HEK293 (cell line): ENCODE results near the gene PCDH18.

Source experiments
- CTCF ChIA-PET: fragments of 350-600 bp; formaldehyde crosslinking; extraction: SDS; loops from one replicate; lab custom pipeline; 2021; ENCODE audit warnings: antibody characterized with exemption; lab: Yijun Ruan, JAX
- POLR2A ChIA-PET: fragments of 300-600 bp; formaldehyde crosslinking; extraction: SDS; loops from one replicate; lab custom pipeline; 2020; ENCODE audit warnings: antibody characterized with exemption, inconsistent platforms; lab: Yijun Ruan, JAX
- H3K27ac ChIP-seq: fragments of 200-500 bp; sonication (Bioruptor generic); 2 replicates; pipeline ENCODE4 v1.5.1; 2014; ENCODE audit warnings: low read depth, low read length, control low read depth, inconsistent platforms; ENCODE audit errors: extremely low read depth
- H3K36me3 ChIP-seq, 2 experiments: fragments of 200-500 bp in 1 of 2; sonication (Bioruptor generic) in 1 of 2; 1 replicate in 1 of 2; 2 replicates in 1 of 2; pipeline ENCODE4 v1.5.1; 2014 to 2017; ENCODE audit warnings: inconsistent platforms in 2 of 2, low read length in 2 of 2; ENCODE audit not compliant: control insufficient read depth in 2 of 2, insufficient read depth in 1 of 2
- H3K4me1 ChIP-seq: fragments of 200-500 bp; sonication (Bioruptor generic); 2 replicates; pipeline ENCODE4 v1.5.1; 2014; ENCODE audit warnings: mild to moderate bottlenecking, low read length, inconsistent platforms; ENCODE audit not compliant: control insufficient read depth, insufficient read depth
- H3K4me3 ChIP-seq: 2 replicates; pipeline ENCODE4 v1.5.1; 2011; ENCODE audit warnings: low read depth, mild to moderate bottlenecking, control low read depth, low read length, moderate library complexity
- H3K9me3 ChIP-seq: fragments of 200-500 bp; sonication (Bioruptor generic); 2 replicates; pipeline ENCODE4 v1.5.1; 2014; ENCODE audit warnings: low read depth, low read length, inconsistent platforms; ENCODE audit not compliant: control insufficient read depth, insufficient read depth
- TCF7L2 ChIP-seq: IDR thresholded peaks from 2 replicates; pipeline ENCODE4 v1.6.1; 2011; ENCODE audit warnings: low read depth, mild to moderate bottlenecking, inconsistent platforms, low read length, moderate library complexity, borderline replicate concordance
- ZBTB7A ChIP-seq: fragments of 450-650 bp; formaldehyde crosslinking; IDR thresholded peaks from 2 replicates; pipeline ENCODE4 v1.5.1; 2016; ENCODE audit warnings: low read depth, missing biosample characterization, missing genetic modification characterization
- ZNF169 ChIP-seq: fragments of 450-650 bp; formaldehyde crosslinking; IDR thresholded peaks from 2 replicates; pipeline ENCODE4 v1.5.1; 2016; ENCODE audit warnings: missing biosample characterization, missing genetic modification characterization
- ZNF202 ChIP-seq: fragments of 450-650 bp; formaldehyde crosslinking; IDR thresholded peaks from 2 replicates; pipeline ENCODE4 v1.5.1; 2016; ENCODE audit warnings: missing biosample characterization, missing genetic modification characterization, borderline replicate concordance
- ZNF221 ChIP-seq: fragments of 450-650 bp; formaldehyde crosslinking; IDR thresholded peaks from 2 replicates; pipeline ENCODE4 v1.5.1; 2017; ENCODE audit warnings: missing biosample characterization, missing genetic modification characterization, borderline replicate concordance
- ZNF24 ChIP-seq: fragments of 450-650 bp; formaldehyde crosslinking; IDR thresholded peaks from 2 replicates; pipeline ENCODE4 v1.5.1; 2016; ENCODE audit warnings: missing biosample characterization, missing genetic modification characterization
- ZNF37A ChIP-seq: fragments of 450-650 bp; IDR thresholded peaks from 2 replicates; pipeline ENCODE4 v1.5.1; 2018; ENCODE audit warnings: missing biosample characterization, missing genetic modification characterization
- ZNF433 ChIP-seq: fragments of 450-650 bp; formaldehyde crosslinking; IDR thresholded peaks from 2 replicates; pipeline ENCODE4 v1.5.1; 2016; ENCODE audit warnings: missing biosample characterization, missing genetic modification characterization, low read depth
- ZNF510 ChIP-seq: fragments of 450-650 bp; formaldehyde crosslinking; IDR thresholded peaks from 2 replicates; pipeline ENCODE4 v1.5.1; 2018; ENCODE audit warnings: mild to moderate bottlenecking, missing genetic modification characterization, missing biosample characterization; ENCODE audit not compliant: insufficient replicate concordance
- ZNF530 ChIP-seq: fragments of 450-650 bp; formaldehyde crosslinking; IDR thresholded peaks from 2 replicates; pipeline ENCODE4 v1.5.1; 2016; ENCODE audit warnings: low read depth, missing biosample characterization, missing genetic modification characterization
- ZNF548 ChIP-seq: fragments of 450-650 bp; formaldehyde crosslinking; IDR thresholded peaks from 2 replicates; pipeline ENCODE4 v1.5.1; 2016; ENCODE audit warnings: missing biosample characterization, missing genetic modification characterization
- ZNF654 ChIP-seq: fragments of 450-650 bp; formaldehyde crosslinking; IDR thresholded peaks from 2 replicates; pipeline ENCODE4 v1.5.1; 2016; ENCODE audit warnings: low read depth, missing biosample characterization, missing genetic modification characterization
- ZNF677 ChIP-seq: fragments of 450-650 bp; IDR thresholded peaks from 2 replicates; pipeline ENCODE4 v1.5.0; 2018; ENCODE audit warnings: missing biosample characterization, mild to moderate bottlenecking, missing genetic modification characterization, moderate library complexity
- ZNF701 ChIP-seq: fragments of 450-650 bp; formaldehyde crosslinking; IDR thresholded peaks from 2 replicates; pipeline ENCODE4 v1.5.1; 2016; ENCODE audit warnings: missing biosample characterization, missing genetic modification characterization
- ZNF707 ChIP-seq: fragments of 450-650 bp; formaldehyde crosslinking; IDR thresholded peaks from 2 replicates; pipeline ENCODE4 v1.5.1; 2016; ENCODE audit warnings: missing biosample characterization, missing genetic modification characterization
- ZSCAN23 ChIP-seq: fragments of 450-650 bp; formaldehyde crosslinking; IDR thresholded peaks from 2 replicates; pipeline ENCODE4 v1.5.1; 2016; ENCODE audit warnings: missing biosample characterization, missing genetic modification characterization
- TF ChIP-seq, protein P1 (sequence below): fragments of 450-650 bp; formaldehyde crosslinking; IDR thresholded peaks from 2 replicates; pipeline ENCODE4 v1.5.1; 2016; ENCODE audit warnings: missing biosample characterization, missing genetic modification characterization
- TF ChIP-seq, protein P2 (sequence below): fragments of 450-650 bp; formaldehyde crosslinking; IDR thresholded peaks from 2 replicates; pipeline ENCODE4 v1.5.1; 2016; ENCODE audit warnings: missing biosample characterization, missing genetic modification characterization
- TF ChIP-seq, protein P3 (sequence below): fragments of 450-650 bp; formaldehyde crosslinking; IDR thresholded peaks from 2 replicates; pipeline ENCODE4 v1.5.1; 2016; ENCODE audit warnings: missing biosample characterization, missing genetic modification characterization
- TF ChIP-seq, protein P4 (sequence below): fragments of 450-650 bp; formaldehyde crosslinking; IDR thresholded peaks from 2 replicates; pipeline ENCODE4; 2016; ENCODE audit warnings: missing biosample characterization, missing genetic modification characterization

Gene PCDH18

DNA sequence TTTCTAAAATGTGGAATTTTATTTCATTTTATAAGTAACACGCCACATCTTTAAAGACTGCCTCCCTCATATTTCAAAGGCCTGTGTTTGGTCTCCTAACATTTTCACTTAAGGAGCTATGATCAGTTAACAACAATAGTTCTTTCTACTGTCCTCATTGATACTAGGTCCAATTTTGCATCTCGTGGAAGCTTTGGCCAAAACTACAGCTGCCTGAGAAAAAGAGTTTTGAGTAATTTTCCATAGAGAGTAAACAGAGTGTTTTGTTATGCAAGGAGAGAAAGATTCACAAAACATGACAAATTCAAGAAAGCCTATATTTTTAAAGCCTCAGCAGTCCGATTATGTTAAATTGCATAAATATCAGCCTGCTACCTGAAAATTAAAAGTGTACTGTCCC, 11.4 kb upstream of the PCDH18 start:
- Histone ChIP-seq H3K9me3 (no peaks in the 10 kb centered on the region), H3K4me1 (no peaks in the 10 kb centered on the region), H3K4me3 (no peak overlapping the region), H3K27ac (no peak overlapping the region), H3K36me3 (no peaks in the 10 kb centered on the region)
- CTCF ChIA-PET: interaction anchor here (0.7 kb wide), 2 partner anchors 245 to 929 kb away, joined by 3 to 4 read pairs; no protein-coding TSS in a partner anchor
- TF ChIP-seq, protein P1, sequence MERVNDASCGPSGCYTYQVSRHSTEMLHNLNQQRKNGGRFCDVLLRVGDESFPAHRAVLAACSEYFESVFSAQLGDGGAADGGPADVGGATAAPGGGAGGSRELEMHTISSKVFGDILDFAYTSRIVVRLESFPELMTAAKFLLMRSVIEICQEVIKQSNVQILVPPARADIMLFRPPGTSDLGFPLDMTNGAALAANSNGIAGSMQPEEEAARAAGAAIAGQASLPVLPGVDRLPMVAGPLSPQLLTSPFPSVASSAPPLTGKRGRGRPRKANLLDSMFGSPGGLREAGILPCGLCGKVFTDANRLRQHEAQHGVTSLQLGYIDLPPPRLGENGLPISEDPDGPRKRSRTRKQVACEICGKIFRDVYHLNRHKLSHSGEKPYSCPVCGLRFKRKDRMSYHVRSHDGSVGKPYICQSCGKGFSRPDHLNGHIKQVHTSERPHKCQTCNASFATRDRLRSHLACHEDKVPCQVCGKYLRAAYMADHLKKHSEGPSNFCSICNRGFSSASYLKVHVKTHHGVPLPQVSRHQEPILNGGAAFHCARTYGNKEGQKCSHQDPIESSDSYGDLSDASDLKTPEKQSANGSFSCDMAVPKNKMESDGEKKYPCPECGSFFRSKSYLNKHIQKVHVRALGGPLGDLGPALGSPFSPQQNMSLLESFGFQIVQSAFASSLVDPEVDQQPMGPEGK (tag by site-specific recombination): no peak
- TF ChIP-seq ZNF530 (tag by site-specific recombination): no peak
- TF ChIP-seq ZNF707: no peak
- TF ChIP-seq, protein P2, sequence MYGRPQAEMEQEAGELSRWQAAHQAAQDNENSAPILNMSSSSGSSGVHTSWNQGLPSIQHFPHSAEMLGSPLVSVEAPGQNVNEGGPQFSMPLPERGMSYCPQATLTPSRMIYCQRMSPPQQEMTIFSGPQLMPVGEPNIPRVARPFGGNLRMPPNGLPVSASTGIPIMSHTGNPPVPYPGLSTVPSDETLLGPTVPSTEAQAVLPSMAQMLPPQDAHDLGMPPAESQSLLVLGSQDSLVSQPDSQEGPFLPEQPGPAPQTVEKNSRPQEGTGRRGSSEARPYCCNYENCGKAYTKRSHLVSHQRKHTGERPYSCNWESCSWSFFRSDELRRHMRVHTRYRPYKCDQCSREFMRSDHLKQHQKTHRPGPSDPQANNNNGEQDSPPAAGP (tag by site-specific recombination): no peak
- TF ChIP-seq ZSCAN23 (tag by site-specific recombination): no peak
- TF ChIP-seq ZNF510: no peak
- no peak for TF ChIP-seq ZNF221 (tag by site-specific recombination)
- TF ChIP-seq ZNF677 (tag by site-specific recombination): no peak
- TF ChIP-seq ZNF24 (tag by site-specific recombination): no peak
- TF ChIP-seq ZNF169: no peak
- no peak for TF ChIP-seq ZNF37A (tag by site-specific recombination)
- no peak for TF ChIP-seq ZNF202
- no peak for TF ChIP-seq ZNF433 (tag by site-specific recombination)
- no peak for TF ChIP-seq ZNF654 (tag by site-specific recombination)
- TF ChIP-seq ZBTB7A (tag by site-specific recombination): no peak
- TF ChIP-seq, protein P3, sequence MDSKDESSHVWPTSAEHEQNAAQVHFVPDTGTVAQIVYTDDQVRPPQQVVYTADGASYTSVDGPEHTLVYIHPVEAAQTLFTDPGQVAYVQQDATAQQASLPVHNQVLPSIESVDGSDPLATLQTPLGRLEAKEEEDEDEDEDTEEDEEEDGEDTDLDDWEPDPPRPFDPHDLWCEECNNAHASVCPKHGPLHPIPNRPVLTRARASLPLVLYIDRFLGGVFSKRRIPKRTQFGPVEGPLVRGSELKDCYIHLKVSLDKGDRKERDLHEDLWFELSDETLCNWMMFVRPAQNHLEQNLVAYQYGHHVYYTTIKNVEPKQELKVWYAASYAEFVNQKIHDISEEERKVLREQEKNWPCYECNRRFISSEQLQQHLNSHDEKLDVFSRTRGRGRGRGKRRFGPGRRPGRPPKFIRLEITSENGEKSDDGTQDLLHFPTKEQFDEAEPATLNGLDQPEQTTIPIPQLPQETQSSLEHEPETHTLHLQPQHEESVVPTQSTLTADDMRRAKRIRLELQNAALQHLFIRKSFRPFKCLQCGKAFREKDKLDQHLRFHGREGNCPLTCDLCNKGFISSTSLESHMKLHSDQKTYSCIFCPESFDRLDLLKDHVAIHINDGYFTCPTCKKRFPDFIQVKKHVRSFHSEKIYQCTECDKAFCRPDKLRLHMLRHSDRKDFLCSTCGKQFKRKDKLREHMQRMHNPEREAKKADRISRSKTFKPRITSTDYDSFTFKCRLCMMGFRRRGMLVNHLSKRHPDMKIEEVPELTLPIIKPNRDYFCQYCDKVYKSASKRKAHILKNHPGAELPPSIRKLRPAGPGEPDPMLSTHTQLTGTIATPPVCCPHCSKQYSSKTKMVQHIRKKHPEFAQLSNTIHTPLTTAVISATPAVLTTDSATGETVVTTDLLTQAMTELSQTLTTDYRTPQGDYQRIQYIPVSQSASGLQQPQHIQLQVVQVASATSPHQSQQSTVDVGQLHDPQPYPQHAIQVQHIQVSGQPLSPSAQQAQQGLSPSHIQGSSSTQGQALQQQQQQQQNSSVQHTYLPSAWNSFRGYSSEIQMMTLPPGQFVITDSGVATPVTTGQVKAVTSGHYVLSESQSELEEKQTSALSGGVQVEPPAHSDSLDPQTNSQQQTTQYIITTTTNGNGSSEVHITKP (tag by site-specific recombination): no peak
- no peak for TF ChIP-seq TCF7L2
- TF ChIP-seq ZNF701 (tag by site-specific recombination): no peak
- TF ChIP-seq, protein P4, sequence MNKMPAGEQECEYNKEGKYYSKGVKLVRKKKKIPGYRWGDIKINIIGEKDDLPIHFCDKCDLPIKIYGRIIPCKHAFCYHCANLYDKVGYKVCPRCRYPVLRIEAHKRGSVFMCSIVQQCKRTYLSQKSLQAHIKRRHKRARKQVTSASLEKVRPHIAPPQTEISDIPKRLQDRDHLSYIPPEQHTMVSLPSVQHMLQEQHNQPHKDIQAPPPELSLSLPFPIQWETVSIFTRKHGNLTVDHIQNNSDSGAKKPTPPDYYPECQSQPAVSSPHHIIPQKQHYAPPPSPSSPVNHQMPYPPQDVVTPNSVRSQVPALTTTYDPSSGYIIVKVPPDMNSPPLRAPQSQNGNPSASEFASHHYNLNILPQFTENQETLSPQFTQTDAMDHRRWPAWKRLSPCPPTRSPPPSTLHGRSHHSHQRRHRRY (tag by site-specific recombination): no peak
- TF ChIP-seq ZNF548 (tag by site-specific recombination): no peak
- POLR2A ChIA-PET: no interaction called here
